ENCODE measurements around the gene ACP4.
"Not testable (repeated sequence)": the region's sequence is repeated elsewhere in the genome, so short reads cannot be mapped to it uniquely, and the experiment has no call there.

Gene ACP4

GRCh38 chr19:50790396-50790795 lies at the start of gene ACP4:
Gene ACP4, plus strand, starts transcription at chr19:50790415. Its CDS starts 0 bp downstream, at chr19:50790415.
- no peak for DNase-seq (ENCODE audit: low read depth in 2 of 2)

GRCh38 chr19:50741179-50741933 lies 48.9 kb upstream of the ACP4 start:
- no peak for DNase-seq (ENCODE audit: low read depth in 2 of 2)

GRCh38 chr19:50743537-50743936 lies 46.7 kb upstream of the ACP4 start:
- DNase-seq (ENCODE audit: low read depth in 2 of 2), result no peak

GRCh38 chr19:50745221-50745620 lies 45.0 kb upstream of the ACP4 start:
- no peak for DNase-seq (ENCODE audit: low read depth in 2 of 2)

- not testable (repeated sequence) for DNase-seq (ENCODE audit: low read depth in 2 of 2)
Measured at GRCh38 chr19:50747141-50747540, 43.1 kb upstream of the ACP4 start.

GRCh38 chr19:50749490-50749889 lies 40.7 kb upstream of the ACP4 start:
- no peak for DNase-seq (ENCODE audit: low read depth in 2 of 2)

- DNase-seq (ENCODE audit: low read depth in 2 of 2), result no peak
Measured at GRCh38 chr19:50750010-50750409, 40.2 kb upstream of the ACP4 start.

- no peak for DNase-seq (ENCODE audit: low read depth in 2 of 2)
Measured at GRCh38 chr19:50753879-50754278, 36.3 kb upstream of the ACP4 start.

- DNase-seq (ENCODE audit: low read depth in 2 of 2), result not testable (repeated sequence)
Measured at GRCh38 chr19:50756244-50756643, 34.0 kb upstream of the ACP4 start.

GRCh38 chr19:50757624-50758023 lies 32.6 kb upstream of the ACP4 start:
- not testable (repeated sequence) for DNase-seq (ENCODE audit: low read depth in 2 of 2)

GRCh38 chr19:50759076-50759475 lies 31.1 kb upstream of the ACP4 start:
- DNase-seq (ENCODE audit: low read depth in 2 of 2), result not testable (repeated sequence)

GRCh38 chr19:50759886-50760285 lies 30.3 kb upstream of the ACP4 start:
- no peak for DNase-seq (ENCODE audit: low read depth in 2 of 2)

GRCh38 chr19:50761501-50761900 lies 28.7 kb upstream of the ACP4 start:
- not testable (repeated sequence) for DNase-seq (ENCODE audit: low read depth in 2 of 2)

GRCh38 chr19:50763521-50763920 lies 26.7 kb upstream of the ACP4 start:
- DNase-seq (ENCODE audit: low read depth in 2 of 2), result not testable (repeated sequence)

- DNase-seq (ENCODE audit: low read depth in 2 of 2), result no peak
Measured at GRCh38 chr19:50764409-50764808, 25.8 kb upstream of the ACP4 start.

GRCh38 chr19:50766746-50767145 lies 23.5 kb upstream of the ACP4 start:
- not testable (repeated sequence) for DNase-seq (ENCODE audit: low read depth in 2 of 2)

- not testable (repeated sequence) for DNase-seq (ENCODE audit: low read depth in 2 of 2)
Measured at GRCh38 chr19:50767263-50767662, 23.0 kb upstream of the ACP4 start.

- no peak for DNase-seq (ENCODE audit: low read depth in 2 of 2)
Measured at GRCh38 chr19:50768277-50768676, 21.9 kb upstream of the ACP4 start.

- DNase-seq (ENCODE audit: low read depth in 2 of 2), result not testable (repeated sequence)
Measured at GRCh38 chr19:50770164-50770563, 20.1 kb upstream of the ACP4 start, which contains the start of gene GPR32. Gene GPR32, plus strand, starts transcription at chr19:50770464. Its CDS starts 137 bp downstream, at chr19:50770601.

GRCh38 chr19:50770888-50771287 lies 19.3 kb upstream of the ACP4 start:
- no peak for DNase-seq (ENCODE audit: low read depth in 2 of 2)

GRCh38 chr19:50772476-50772875 lies 17.7 kb upstream of the ACP4 start:
- no peak for DNase-seq (ENCODE audit: low read depth in 2 of 2)

- not testable (repeated sequence) for DNase-seq (ENCODE audit: low read depth in 2 of 2)
Measured at GRCh38 chr19:50772912-50773311, 17.3 kb upstream of the ACP4 start.

- not testable (repeated sequence) for DNase-seq (ENCODE audit: low read depth in 2 of 2)
Measured at GRCh38 chr19:50773454-50773853, 16.8 kb upstream of the ACP4 start.

GRCh38 chr19:50776131-50776530 lies 14.1 kb upstream of the ACP4 start:
- no peak for DNase-seq (ENCODE audit: low read depth in 2 of 2)

Data from stimulated activated CD4-positive, alpha-beta T cell treated with anti-CD3 and anti-CD28 coated beads, Interleukin-15, amount 100 ng/mL, for 48 hours (primary cell).